BE2C (cell line): ENCODE data around the gene ANAPC5.
"Not testable (repeated sequence)": the region's sequence is repeated elsewhere in the genome, so short reads cannot be mapped to it uniquely, and the experiment has no call there.

Experiments used
- DNase-seq: peaks from one replicate; pipeline ENCODE4 v3.0.0-alpha.2; 2020
- H3K27me3 ChIP-seq: fragments of 250-450 bp; sonication (Bioruptor Pico); 2 replicates; pipeline ENCODE4 v1.5.1; 2020; ENCODE audit warnings: mild to moderate bottlenecking
- H3K36me3 ChIP-seq: fragments of 250-450 bp; sonication (Bioruptor Pico); 2 replicates; pipeline ENCODE4 v1.5.1; 2020; ENCODE audit warnings: mild to moderate bottlenecking
- H3K4me1 ChIP-seq: fragments of 250-450 bp; sonication (Bioruptor Pico); 2 replicates; pipeline ENCODE4 v1.5.1; 2020
- H3K4me3 ChIP-seq: 2 replicates; pipeline ENCODE4 v1.5.1; 2011; ENCODE audit warnings: low read depth, low read length
- H3K9me3 ChIP-seq: fragments of 250-450 bp; sonication (Bioruptor Pico); 2 replicates; pipeline ENCODE4 v1.5.1; 2020
- TF ChIP-seq, protein P1 (sequence below): IDR thresholded peaks from 2 replicates; pipeline ENCODE4 v1.5.1; 2012; ENCODE audit warnings: mild to moderate bottlenecking, low read depth, low read length

Gene ANAPC5

DNA sequence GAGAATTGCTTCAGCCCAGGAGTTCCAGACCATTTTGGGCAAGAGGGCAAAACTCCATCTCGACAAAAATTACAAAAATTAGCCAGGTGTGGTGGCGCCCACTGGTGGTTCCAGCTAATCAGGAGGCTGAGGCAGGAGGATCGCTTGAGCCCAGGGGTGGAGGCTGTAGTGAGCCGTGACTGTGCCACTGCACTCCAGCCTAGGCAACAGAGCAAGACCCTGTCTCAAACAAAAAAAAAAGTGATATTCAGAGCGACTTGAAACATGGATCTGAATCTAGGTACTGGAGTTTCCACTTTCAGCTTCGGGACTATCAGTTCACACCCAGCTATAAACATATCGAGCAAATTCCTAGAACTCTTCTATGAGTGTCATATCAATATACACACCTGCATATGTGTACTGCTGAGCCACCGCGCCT, 31.4 kb upstream of the ANAPC5 start:
- DNase-seq: no peak
- H3K4me3 ChIP-seq: no peak overlapping the region
- H3K9me3 ChIP-seq: no peaks in the 10 kb centered on the region
- H3K27me3 ChIP-seq: no peaks in the 10 kb centered on the region
- H3K4me1 ChIP-seq: no peaks in the 10 kb centered on the region; the same call in 1 of the 2 replicates
- no peaks in the 10 kb centered on the region; the same call in 1 of the 2 replicates for H3K36me3 ChIP-seq
- TF ChIP-seq, protein P1, sequence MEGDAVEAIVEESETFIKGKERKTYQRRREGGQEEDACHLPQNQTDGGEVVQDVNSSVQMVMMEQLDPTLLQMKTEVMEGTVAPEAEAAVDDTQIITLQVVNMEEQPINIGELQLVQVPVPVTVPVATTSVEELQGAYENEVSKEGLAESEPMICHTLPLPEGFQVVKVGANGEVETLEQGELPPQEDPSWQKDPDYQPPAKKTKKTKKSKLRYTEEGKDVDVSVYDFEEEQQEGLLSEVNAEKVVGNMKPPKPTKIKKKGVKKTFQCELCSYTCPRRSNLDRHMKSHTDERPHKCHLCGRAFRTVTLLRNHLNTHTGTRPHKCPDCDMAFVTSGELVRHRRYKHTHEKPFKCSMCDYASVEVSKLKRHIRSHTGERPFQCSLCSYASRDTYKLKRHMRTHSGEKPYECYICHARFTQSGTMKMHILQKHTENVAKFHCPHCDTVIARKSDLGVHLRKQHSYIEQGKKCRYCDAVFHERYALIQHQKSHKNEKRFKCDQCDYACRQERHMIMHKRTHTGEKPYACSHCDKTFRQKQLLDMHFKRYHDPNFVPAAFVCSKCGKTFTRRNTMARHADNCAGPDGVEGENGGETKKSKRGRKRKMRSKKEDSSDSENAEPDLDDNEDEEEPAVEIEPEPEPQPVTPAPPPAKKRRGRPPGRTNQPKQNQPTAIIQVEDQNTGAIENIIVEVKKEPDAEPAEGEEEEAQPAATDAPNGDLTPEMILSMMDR: no peak

- no peaks in the 10 kb centered on the region for H3K27me3 ChIP-seq
- DNase-seq: no peak
- no peaks in the 10 kb centered on the region for H3K9me3 ChIP-seq
- TF ChIP-seq, protein P1: no peak
- H3K36me3 ChIP-seq: no peaks in the 10 kb centered on the region
- H3K4me1 ChIP-seq: no peaks in the 10 kb centered on the region
- no peak overlapping the region for H3K4me3 ChIP-seq
Measured at GRCh38 chr12:121379945-121380344, 27.7 kb upstream of the ANAPC5 start.

GRCh38 chr12:121378736-121379135, 26.5 kb upstream of the ANAPC5 start:
- H3K4me1 ChIP-seq: no peaks in the 10 kb centered on the region
- no peak overlapping the region for H3K4me3 ChIP-seq
- no peak for DNase-seq
- TF ChIP-seq, protein P1: no peak
- H3K36me3 ChIP-seq: no peaks in the 10 kb centered on the region
- H3K27me3 ChIP-seq: no peaks in the 10 kb centered on the region
- no peaks in the 10 kb centered on the region for H3K9me3 ChIP-seq

DNA sequence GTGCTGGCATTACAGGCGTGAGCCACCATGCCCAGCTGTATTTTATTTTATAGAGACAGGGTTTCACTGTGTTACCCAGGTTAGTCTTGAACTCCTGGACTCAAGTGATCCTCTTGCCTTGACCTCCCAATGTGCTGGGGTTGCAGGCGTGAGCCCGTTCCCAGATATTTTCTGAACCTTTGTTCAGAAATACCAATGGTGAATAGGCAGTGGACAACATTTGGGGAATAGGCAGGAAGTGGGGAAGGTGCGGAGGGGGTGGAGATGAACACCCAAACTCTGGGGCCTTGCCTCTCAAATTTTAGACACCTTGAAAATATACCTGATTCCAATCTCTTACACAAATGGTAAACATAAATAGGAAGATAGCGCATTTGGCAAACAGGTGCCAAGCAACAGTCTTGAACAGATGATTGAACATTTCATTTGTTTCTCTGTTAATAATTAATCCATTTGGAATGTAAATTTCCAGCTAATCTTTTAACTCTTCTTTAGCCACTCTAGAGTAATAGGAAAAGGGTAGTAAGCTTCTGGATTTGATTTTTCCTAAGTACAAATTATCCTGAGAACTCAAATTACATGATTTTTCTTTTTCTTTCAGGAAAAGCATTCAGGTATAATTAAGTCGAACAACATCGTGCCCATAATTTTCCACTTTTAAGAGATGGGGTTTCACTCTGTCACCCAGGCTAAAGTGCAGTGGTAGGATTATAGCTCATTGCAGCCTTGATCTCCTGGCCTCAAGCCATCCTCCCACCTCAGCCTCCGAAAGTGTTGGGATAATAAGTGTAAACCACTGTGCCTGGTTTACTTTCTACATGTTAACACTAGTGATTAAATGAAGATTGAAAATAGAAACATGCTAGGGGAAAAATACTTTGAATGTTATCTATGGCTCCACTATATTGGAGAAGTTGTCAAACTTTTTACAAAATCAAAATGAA, 24.8 kb upstream of the ANAPC5 start:
- DNase-seq: no peak

GRCh38 chr12:121374945-121375584, 22.9 kb upstream of the ANAPC5 start:
- not testable (repeated sequence) for H3K36me3 ChIP-seq, H3K4me1 ChIP-seq, H3K4me3 ChIP-seq, H3K9me3 ChIP-seq, H3K27me3 ChIP-seq, DNase-seq

More for the DNA sequence above, 24.8 kb upstream of the ANAPC5 start:
- no peaks in the 10 kb centered on the region for H3K36me3 ChIP-seq
- TF ChIP-seq, protein P1: no peak
- no peak overlapping the region for H3K4me3 ChIP-seq
- H3K9me3 ChIP-seq: no peaks in the 10 kb centered on the region
- H3K27me3 ChIP-seq: no peaks in the 10 kb centered on the region
- H3K4me1 ChIP-seq: no peaks in the 10 kb centered on the region

- H3K9me3 ChIP-seq, H3K4me3 ChIP-seq, H3K36me3 ChIP-seq, H3K27me3 ChIP-seq, DNase-seq, H3K4me1 ChIP-seq: not testable (repeated sequence)
Measured at GRCh38 chr12:121374336-121374735, 22.1 kb upstream of the ANAPC5 start.

DNA sequence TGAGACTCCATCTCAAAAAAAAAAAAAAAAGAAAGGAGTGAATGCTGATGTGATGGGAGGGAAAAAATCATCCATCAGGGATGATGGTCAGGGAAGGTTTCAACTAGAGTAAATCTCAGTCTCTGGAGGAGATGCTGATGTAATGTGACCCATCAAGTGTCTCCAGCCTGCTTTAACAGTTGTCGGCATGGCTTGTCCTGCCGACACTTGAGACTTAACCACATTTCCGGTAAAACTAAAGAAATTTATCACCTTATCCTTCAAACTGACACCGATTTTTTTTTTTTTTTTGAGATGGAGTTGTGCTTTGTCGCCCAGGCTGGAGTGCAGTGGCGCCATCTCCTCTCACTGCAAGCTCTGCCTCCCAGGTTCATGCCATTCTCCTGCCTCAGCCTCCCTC, 21.5 kb upstream of the ANAPC5 start:
- no peaks in the 10 kb centered on the region for H3K9me3 ChIP-seq
- no peaks in the 10 kb centered on the region for H3K27me3 ChIP-seq
- TF ChIP-seq, protein P1: no peak
- DNase-seq: no peak
- H3K4me3 ChIP-seq: no peak overlapping the region
- H3K36me3 ChIP-seq: no peaks in the 10 kb centered on the region
- H3K4me1 ChIP-seq: no peaks in the 10 kb centered on the region
